Measurements from ENCODE around the gene CCDC9.

GRCh38 chr19:47274071-47274890 is 18.0 kb downstream of the CCDC9 start, which contains the start of gene INAFM1:
- no peak for TF ChIP-seq ZFP3 (CRISPR knock-in tag; IDR thresholded peaks at IDR 0.05)
- no peak for TF ChIP-seq TCF4 (CRISPR knock-in tag; IDR thresholded peaks at IDR 0.05; ENCODE audit: borderline replicate concordance)
- TF ChIP-seq PATZ1 (CRISPR knock-in tag; IDR thresholded peaks at IDR 0.05; ENCODE audit: borderline replicate concordance), result no peak
- TF ChIP-seq BACH2 (CRISPR knock-in tag; IDR thresholded peaks at IDR 0.05; ENCODE audit: borderline replicate concordance), result no peak
- TF ChIP-seq, protein P1, sequence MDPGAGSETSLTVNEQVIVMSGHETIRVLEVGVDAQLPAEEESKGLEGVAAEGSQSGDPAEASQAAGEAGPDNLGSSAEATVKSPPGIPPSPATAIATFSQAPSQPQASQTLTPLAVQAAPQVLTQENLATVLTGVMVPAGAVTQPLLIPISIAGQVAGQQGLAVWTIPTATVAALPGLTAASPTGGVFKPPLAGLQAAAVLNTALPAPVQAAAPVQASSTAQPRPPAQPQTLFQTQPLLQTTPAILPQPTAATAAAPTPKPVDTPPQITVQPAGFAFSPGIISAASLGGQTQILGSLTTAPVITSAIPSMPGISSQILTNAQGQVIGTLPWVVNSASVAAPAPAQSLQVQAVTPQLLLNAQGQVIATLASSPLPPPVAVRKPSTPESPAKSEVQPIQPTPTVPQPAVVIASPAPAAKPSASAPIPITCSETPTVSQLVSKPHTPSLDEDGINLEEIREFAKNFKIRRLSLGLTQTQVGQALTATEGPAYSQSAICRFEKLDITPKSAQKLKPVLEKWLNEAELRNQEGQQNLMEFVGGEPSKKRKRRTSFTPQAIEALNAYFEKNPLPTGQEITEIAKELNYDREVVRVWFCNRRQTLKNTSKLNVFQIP (CRISPR knock-in tag; IDR thresholded peaks at IDR 0.05; ENCODE audit: borderline replicate concordance, low read depth), result no peak
- TF ChIP-seq ZFP30 (CRISPR knock-in tag; IDR thresholded peaks at IDR 0.05), result no peak
- TF ChIP-seq ZNF565 (CRISPR knock-in tag; conservative IDR thresholded peaks at IDR 0.05; ENCODE audit: low read depth), result no peak
- TF ChIP-seq OSR1 (CRISPR knock-in tag; IDR thresholded peaks at IDR 0.05), result no peak
- TF ChIP-seq CREB5 (CRISPR knock-in tag; IDR thresholded peaks at IDR 0.05; ENCODE audit: low read depth), result no peak
- no peak for TF ChIP-seq ARNTL (CRISPR knock-in tag; IDR thresholded peaks at IDR 0.05; ENCODE audit: borderline replicate concordance, low read depth)
- no peak for TF ChIP-seq TSHZ2 (CRISPR knock-in tag; IDR thresholded peaks at IDR 0.05)
- no peak for TF ChIP-seq RARB (CRISPR knock-in tag; IDR thresholded peaks at IDR 0.05)
- TF ChIP-seq TOX (CRISPR knock-in tag; IDR thresholded peaks at IDR 0.05; ENCODE audit: borderline replicate concordance), result no peak
- TF ChIP-seq PPARA (CRISPR knock-in tag; IDR thresholded peaks at IDR 0.05; ENCODE audit: borderline replicate concordance), result no peak

All from SK-N-SH treated with all-trans-retinoic acid at 6 μM for 48 hours (cell line).